NCI-H1092 treated with DMSO at 0.1 percent for 48 hours (cell line): Measurements from ENCODE around the gene APOOL.
"Not testable (repeated sequence)": the region's sequence is repeated elsewhere in the genome, so short reads cannot be mapped to it uniquely, and the experiment has no call there.

Experiments
- DNase-seq: peaks from one replicate; lab custom pipeline; 2025; lab: John Stamatoyannopoulos, UW

The APOOL gene

GRCh38 chrX:85003655-85004244 is at the start of gene APOOL:
TSS of gene APOOL (plus strand) at chrX:85003877. CDS start at chrX:85003913, 36 bp downstream.
- peak; percentile 94 for DNase-seq

GRCh38 chrX:84956304-84956703 is 47.4 kb upstream of the APOOL start:
- no peak for DNase-seq

- no peak for DNase-seq
These were observed 28.9 kb upstream of the APOOL start for GRCh38 chrX:84974803-84975202.

GRCh38 chrX:84991739-84992138 is 11.9 kb upstream of the APOOL start:
- not testable (repeated sequence) for DNase-seq

GRCh38 chrX:84993150-84993549 is 10.5 kb upstream of the APOOL start:
- no peak for DNase-seq

GRCh38 chrX:85001344-85001743 is 2.3 kb upstream of the APOOL start:
- DNase-seq, result no peak

GRCh38 chrX:85004255-85004654 is 578 bp downstream of the APOOL start:
- DNase-seq, result no peak

GRCh38 chrX:85012098-85012497 is 8.4 kb downstream of the APOOL start:
- DNase-seq, result no peak

- not testable (repeated sequence) for DNase-seq
These were observed 11.7 kb downstream of the APOOL start for GRCh38 chrX:85015351-85015750.

GRCh38 chrX:85017721-85018120 is 14.0 kb downstream of the APOOL start:
- no peak for DNase-seq

GRCh38 chrX:85018471-85018870 is 14.8 kb downstream of the APOOL start:
- DNase-seq, result no peak

- no peak for DNase-seq
These were observed 16.5 kb downstream of the APOOL start for GRCh38 chrX:85020216-85020615.

GRCh38 chrX:85024044-85024443 is 20.4 kb downstream of the APOOL start:
- no peak for DNase-seq

- no peak for DNase-seq
These were observed 20.9 kb downstream of the APOOL start for GRCh38 chrX:85024562-85024961.

- DNase-seq, result no peak
These were observed 22.5 kb downstream of the APOOL start for GRCh38 chrX:85026170-85026569.

GRCh38 chrX:85029043-85029442 is 25.4 kb downstream of the APOOL start:
- DNase-seq, result no peak

- DNase-seq, result no peak
These were observed 27.8 kb downstream of the APOOL start for GRCh38 chrX:85031505-85031904.

GRCh38 chrX:85037114-85037513 is 33.4 kb downstream of the APOOL start:
- DNase-seq, result no peak

GRCh38 chrX:85051627-85052026 is 48.0 kb downstream of the APOOL start:
- no peak for DNase-seq

- no peak for DNase-seq
These were observed 48.5 kb downstream of the APOOL start for GRCh38 chrX:85052205-85052604.

GRCh38 chrX:85052636-85053343 is 49.1 kb downstream of the APOOL start:
- no peak for DNase-seq

- DNase-seq, result no peak
These were observed 62.0 kb downstream of the APOOL start for GRCh38 chrX:85065512-85066198.

GRCh38 chrX:85077247-85077646 is 73.6 kb downstream of the APOOL start:
- DNase-seq, result not testable (repeated sequence)
